Natural killer cell (primary cell): Measurements from ENCODE around the gene NRCAM. TPM values are rescaled to one million over a fixed set of nuclear protein-coding genes. Genes with fewer than 3 reads are reported as not detected.

Experiments
- ATAC-seq, 3 donors: fragments of 150-1000 bp in 2 of 3; fragments of 200-7000 bp in 1 of 3; cut with Tn5 transposase; 1 replicate in 1 of 3; 2 replicates in 2 of 3; pipeline ENCODE4 v1.10.0; 2021; ENCODE audit warnings: mild to moderate bottlenecking in 2 of 3, moderate library complexity in 2 of 3
- DNase-seq, 2 donors: peaks; one replicate each; pipeline versions ENCODE4 v3.0.0 to v3.0.0-alpha.2; 2013 to 2021; ENCODE audit warnings: mixed read lengths in 1 of 2
- H3K27ac ChIP-seq: one replicate; pipeline ENCODE4 v1.5.1; 2013; ENCODE audit warnings: mild to moderate bottlenecking, low read length
- H3K27me3 ChIP-seq: one replicate; pipeline ENCODE4 v1.6.1; 2013; ENCODE audit warnings: low read length; ENCODE audit not compliant: control insufficient read depth, insufficient read depth
- H3K36me3 ChIP-seq: one replicate; pipeline ENCODE4 v1.6.1; 2013; ENCODE audit warnings: low read length; ENCODE audit not compliant: control insufficient read depth, insufficient read depth
- H3K4me1 ChIP-seq: one replicate; pipeline ENCODE4 v1.6.1; 2013; ENCODE audit warnings: low read length; ENCODE audit not compliant: control insufficient read depth, insufficient read depth
- H3K4me3 ChIP-seq: one replicate; pipeline ENCODE4 v1.5.1; 2013; ENCODE audit warnings: low read length
- H3K9me3 ChIP-seq: one replicate; pipeline ENCODE4 v1.6.1; 2013; ENCODE audit warnings: low read length; ENCODE audit not compliant: control insufficient read depth, insufficient read depth
- H3K27ac Mint-ChIP-seq, 2 donors: one replicate each; pipeline ENCODE4 v1.8.0; 2022; ENCODE audit warnings: mild to moderate bottlenecking in 2 of 2, mixed read lengths in 2 of 2, moderate library complexity in 1 of 2
- H3K27me3 Mint-ChIP-seq, 2 donors: one replicate each; pipeline ENCODE4 v1.8.0; 2022; ENCODE audit warnings: low read depth in 2 of 2, mixed read lengths in 2 of 2
- H3K36me3 Mint-ChIP-seq: one replicate; pipeline ENCODE4 v1.8.0; 2022; ENCODE audit warnings: mixed read lengths
- H3K4me1 Mint-ChIP-seq, 2 donors: one replicate each; pipeline ENCODE4 v1.8.0; 2022; ENCODE audit warnings: mixed read lengths in 2 of 2
- H3K4me3 Mint-ChIP-seq: one replicate; pipeline ENCODE4 v1.8.0; 2022; ENCODE audit warnings: mild to moderate bottlenecking, moderate library complexity, mixed read lengths
- H3K9me3 Mint-ChIP-seq, 2 donors: one replicate each; pipeline ENCODE4 v1.8.0; 2022; ENCODE audit warnings: mixed read lengths in 2 of 2
- WGBS: methylation state at CpG from one replicate; pipeline ENCODE4 v1.1.7; 2013; ENCODE audit warnings: missing lambda C conversion rate; ENCODE audit not compliant: insufficient coverage; 5-methylcytosine and 5-hydroxymethylcytosine counted together
- intact Hi-C: fragments of 100-400 bp; cut with micrococcal nuclease; formaldehyde crosslinking; loops from one replicate; pipeline ENCODE4 v1.14.2; 2022
- total RNA-seq, 4 donors: library from RNA; stranded (reverse); fragments of 120-200 nt in 1 of 4; gene quantifications; one replicate each; pipeline versions ENCODE4 v1.2.3 to v1.2.4, GENCODE V29; 2013 to 2022
- TF ChIP-seq, protein P1 (sequence below): fragments of 200-600 bp; IDR thresholded peaks from one replicate; pipeline ENCODE4 v1.8.0; 2022; ENCODE audit warnings: antibody characterized with exemption

Gene NRCAM
- total RNA-seq, 3 donors from 2014 or later (not counting 1 experiment from before 2014, with no cell fraction given), result 0.27 to 0.95 (median 0.52) TPM

- H3K4me1 ChIP-seq, result peaks cover 9% of the 10 kb centered on the region
- H3K9me3 Mint-ChIP-seq, result no peaks in the 10 kb centered on the region
- TF ChIP-seq, protein P1, sequence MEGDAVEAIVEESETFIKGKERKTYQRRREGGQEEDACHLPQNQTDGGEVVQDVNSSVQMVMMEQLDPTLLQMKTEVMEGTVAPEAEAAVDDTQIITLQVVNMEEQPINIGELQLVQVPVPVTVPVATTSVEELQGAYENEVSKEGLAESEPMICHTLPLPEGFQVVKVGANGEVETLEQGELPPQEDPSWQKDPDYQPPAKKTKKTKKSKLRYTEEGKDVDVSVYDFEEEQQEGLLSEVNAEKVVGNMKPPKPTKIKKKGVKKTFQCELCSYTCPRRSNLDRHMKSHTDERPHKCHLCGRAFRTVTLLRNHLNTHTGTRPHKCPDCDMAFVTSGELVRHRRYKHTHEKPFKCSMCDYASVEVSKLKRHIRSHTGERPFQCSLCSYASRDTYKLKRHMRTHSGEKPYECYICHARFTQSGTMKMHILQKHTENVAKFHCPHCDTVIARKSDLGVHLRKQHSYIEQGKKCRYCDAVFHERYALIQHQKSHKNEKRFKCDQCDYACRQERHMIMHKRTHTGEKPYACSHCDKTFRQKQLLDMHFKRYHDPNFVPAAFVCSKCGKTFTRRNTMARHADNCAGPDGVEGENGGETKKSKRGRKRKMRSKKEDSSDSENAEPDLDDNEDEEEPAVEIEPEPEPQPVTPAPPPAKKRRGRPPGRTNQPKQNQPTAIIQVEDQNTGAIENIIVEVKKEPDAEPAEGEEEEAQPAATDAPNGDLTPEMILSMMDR, result no peak
- H3K36me3 ChIP-seq, result no peaks in the 10 kb centered on the region
- peaks cover 9% of the 10 kb centered on the region in 2 donors for H3K4me1 Mint-ChIP-seq
- DNase-seq, result no peak
- peaks cover 7 to 10% of the 10 kb centered on the region in 2 donors for H3K27me3 Mint-ChIP-seq
- ATAC-seq, result no peak
- no peak overlapping the region for H3K4me3 Mint-ChIP-seq
- no peak overlapping the region for H3K27ac ChIP-seq
- no peaks in the 10 kb centered on the region for H3K27me3 ChIP-seq
- no peak overlapping the region for H3K27ac Mint-ChIP-seq
- H3K36me3 Mint-ChIP-seq, result no peaks in the 10 kb centered on the region
- H3K9me3 ChIP-seq, result no peaks in the 10 kb centered on the region
- no peak overlapping the region for H3K4me3 ChIP-seq
- intact Hi-C loops, result no loop called here
Observed at GRCh38 chr7:108140671-108141070, 315.6 kb downstream of the NRCAM start.

GRCh38 chr7:108138911-108139310 is 317.3 kb downstream of the NRCAM start:
- ATAC-seq, result no peak
- Histone ChIP-seq H3K27me3 (no peaks in the 10 kb centered on the region), H3K9me3 (no peaks in the 10 kb centered on the region), H3K36me3 (no peaks in the 10 kb centered on the region), H3K4me1 (peaks cover 18% of the 10 kb centered on the region), H3K4me3 (no peak overlapping the region), H3K27ac (no peak overlapping the region)
- Mint-ChIP-seq H3K27ac (no peak overlapping the region), H3K9me3 (no peaks in the 10 kb centered on the region), H3K36me3 (no peaks in the 10 kb centered on the region), H3K27me3 (peaks cover 7 to 13% of the 10 kb centered on the region in 2 donors), H3K4me1 (peaks cover 19% of the 10 kb centered on the region in 2 donors), H3K4me3 (no peak overlapping the region)
- intact Hi-C loops, result no loop called here
- TF ChIP-seq, protein P1, result no peak
- DNase-seq, result no peak

GRCh38 chr7:108137993-108138392 is 318.2 kb downstream of the NRCAM start:
- Histone ChIP-seq H3K27me3 (no peaks in the 10 kb centered on the region), H3K36me3 (no peaks in the 10 kb centered on the region), H3K4me1 (peaks cover 18% of the 10 kb centered on the region), H3K9me3 (no peaks in the 10 kb centered on the region), H3K27ac (no peak overlapping the region), H3K4me3 (no peak overlapping the region)
- H3K27ac Mint-ChIP-seq, result no peak overlapping the region
- intact Hi-C loops, result no loop called here
- H3K9me3 Mint-ChIP-seq, result no peaks in the 10 kb centered on the region
- TF ChIP-seq, protein P1, result no peak
- no peak for DNase-seq
- ATAC-seq, result no peak
- H3K4me1 Mint-ChIP-seq, result peaks cover 19% of the 10 kb centered on the region in 2 donors
- no peak overlapping the region for H3K4me3 Mint-ChIP-seq
- H3K27me3 Mint-ChIP-seq, result peaks cover 3 to 11% of the 10 kb centered on the region in 2 donors
- 86% methylated on average over 4 of the region's 4 CpGs for WGBS
- H3K36me3 Mint-ChIP-seq, result no peaks in the 10 kb centered on the region

- intact Hi-C loops, result no loop called here
- H3K27ac Mint-ChIP-seq, result no peak overlapping the region
Observed at GRCh38 chr7:108137040-108137439, 319.2 kb downstream of the NRCAM start.

More at GRCh38 chr7:108137040-108137439, 319.2 kb downstream of the NRCAM start:
- no peak overlapping the region for H3K4me3 ChIP-seq
- H3K4me3 Mint-ChIP-seq, result no peak overlapping the region
- DNase-seq (no peak), ATAC-seq (no peak)
- H3K27me3 Mint-ChIP-seq, result peaks cover 0 to 12% of the 10 kb centered on the region in 2 donors
- H3K27ac ChIP-seq, result no peak overlapping the region
- no peaks in the 10 kb centered on the region for H3K27me3 ChIP-seq
- TF ChIP-seq, protein P1, result no peak
- no peaks in the 10 kb centered on the region for H3K9me3 Mint-ChIP-seq
- H3K36me3 Mint-ChIP-seq, result no peaks in the 10 kb centered on the region
- 97% methylated on average over 3 of the region's 3 CpGs for WGBS
- no peaks in the 10 kb centered on the region for H3K36me3 ChIP-seq
- H3K4me1 ChIP-seq, result peaks cover 18% of the 10 kb centered on the region
- H3K4me1 Mint-ChIP-seq, result peaks cover 19% of the 10 kb centered on the region in 2 donors
- no peaks in the 10 kb centered on the region for H3K9me3 ChIP-seq
